GM12874 (cell line): Measurements from ENCODE around the gene RNF19B.

Source experiments
- TF ChIP-seq, protein P1 (sequence below): IDR thresholded peaks from 2 replicates; pipeline ENCODE4 v1.5.1; 2011; ENCODE audit warnings: low read depth, mild to moderate bottlenecking, control low read depth, low read length, moderate library complexity; ENCODE audit not compliant: insufficient read depth

RNF19B gene

DNA sequence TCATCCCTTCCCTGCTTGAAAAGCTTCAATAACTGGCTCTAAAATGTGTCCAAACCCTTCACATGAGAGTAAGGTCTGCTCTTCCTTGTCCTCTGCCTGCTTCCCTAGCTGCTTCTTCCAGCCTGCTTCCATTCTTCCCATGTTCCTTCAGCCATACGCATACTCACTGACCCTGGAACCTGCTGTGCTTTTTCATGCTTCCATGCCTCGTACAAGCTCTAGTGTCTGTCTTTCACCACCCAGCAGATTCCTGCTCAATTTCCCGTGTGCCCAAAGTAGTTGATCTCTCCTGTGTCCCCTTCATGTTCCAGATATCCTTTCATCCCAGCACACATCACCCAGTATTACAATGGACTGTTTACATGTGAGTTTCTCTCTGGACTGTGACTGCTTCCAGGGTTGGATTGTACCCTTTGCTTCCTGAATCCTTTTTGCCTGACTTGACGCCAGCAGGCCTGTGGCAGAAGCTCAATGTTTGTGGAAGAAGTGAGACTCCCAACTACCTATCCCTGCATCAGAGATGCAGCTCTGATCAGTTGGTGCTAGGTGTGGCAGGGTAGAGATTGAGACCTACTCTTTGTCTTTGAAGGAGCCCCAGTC lies 35.9 kb upstream of the RNF19B start:
- TF ChIP-seq, protein P1, sequence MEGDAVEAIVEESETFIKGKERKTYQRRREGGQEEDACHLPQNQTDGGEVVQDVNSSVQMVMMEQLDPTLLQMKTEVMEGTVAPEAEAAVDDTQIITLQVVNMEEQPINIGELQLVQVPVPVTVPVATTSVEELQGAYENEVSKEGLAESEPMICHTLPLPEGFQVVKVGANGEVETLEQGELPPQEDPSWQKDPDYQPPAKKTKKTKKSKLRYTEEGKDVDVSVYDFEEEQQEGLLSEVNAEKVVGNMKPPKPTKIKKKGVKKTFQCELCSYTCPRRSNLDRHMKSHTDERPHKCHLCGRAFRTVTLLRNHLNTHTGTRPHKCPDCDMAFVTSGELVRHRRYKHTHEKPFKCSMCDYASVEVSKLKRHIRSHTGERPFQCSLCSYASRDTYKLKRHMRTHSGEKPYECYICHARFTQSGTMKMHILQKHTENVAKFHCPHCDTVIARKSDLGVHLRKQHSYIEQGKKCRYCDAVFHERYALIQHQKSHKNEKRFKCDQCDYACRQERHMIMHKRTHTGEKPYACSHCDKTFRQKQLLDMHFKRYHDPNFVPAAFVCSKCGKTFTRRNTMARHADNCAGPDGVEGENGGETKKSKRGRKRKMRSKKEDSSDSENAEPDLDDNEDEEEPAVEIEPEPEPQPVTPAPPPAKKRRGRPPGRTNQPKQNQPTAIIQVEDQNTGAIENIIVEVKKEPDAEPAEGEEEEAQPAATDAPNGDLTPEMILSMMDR: no peak

GRCh38 chr1:32998997-32999396 lies 34.4 kb upstream of the RNF19B start:
- TF ChIP-seq, protein P1: no peak

- TF ChIP-seq, protein P1: no peak
Observed at GRCh38 chr1:32998064-32998463, 33.5 kb upstream of the RNF19B start.

DNA sequence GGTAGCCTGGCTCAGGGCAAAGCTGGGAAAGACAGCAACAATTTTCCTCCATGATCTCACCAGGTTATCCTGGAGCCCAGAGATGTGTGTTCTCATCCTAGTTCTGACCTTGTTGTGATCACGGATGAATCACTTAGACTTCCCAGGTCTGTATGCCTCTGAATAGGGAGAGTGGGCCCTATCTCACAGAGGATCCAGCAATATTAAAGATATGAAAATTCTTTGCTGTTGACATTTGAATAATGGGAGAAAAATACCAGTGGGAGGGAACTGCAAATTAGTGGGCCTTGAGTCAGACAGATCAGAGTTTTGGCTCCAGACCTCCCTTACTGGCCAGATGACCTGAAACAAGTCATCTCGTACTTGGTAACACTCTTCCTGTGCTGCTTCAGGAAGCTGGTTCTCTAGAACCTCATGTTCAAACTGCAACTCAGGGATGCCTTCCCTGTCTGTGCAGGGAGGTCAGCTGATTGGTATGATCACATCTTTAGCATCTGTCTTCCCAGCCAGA lies 32.8 kb upstream of the RNF19B start:
- TF ChIP-seq, protein P1: no peak

DNA sequence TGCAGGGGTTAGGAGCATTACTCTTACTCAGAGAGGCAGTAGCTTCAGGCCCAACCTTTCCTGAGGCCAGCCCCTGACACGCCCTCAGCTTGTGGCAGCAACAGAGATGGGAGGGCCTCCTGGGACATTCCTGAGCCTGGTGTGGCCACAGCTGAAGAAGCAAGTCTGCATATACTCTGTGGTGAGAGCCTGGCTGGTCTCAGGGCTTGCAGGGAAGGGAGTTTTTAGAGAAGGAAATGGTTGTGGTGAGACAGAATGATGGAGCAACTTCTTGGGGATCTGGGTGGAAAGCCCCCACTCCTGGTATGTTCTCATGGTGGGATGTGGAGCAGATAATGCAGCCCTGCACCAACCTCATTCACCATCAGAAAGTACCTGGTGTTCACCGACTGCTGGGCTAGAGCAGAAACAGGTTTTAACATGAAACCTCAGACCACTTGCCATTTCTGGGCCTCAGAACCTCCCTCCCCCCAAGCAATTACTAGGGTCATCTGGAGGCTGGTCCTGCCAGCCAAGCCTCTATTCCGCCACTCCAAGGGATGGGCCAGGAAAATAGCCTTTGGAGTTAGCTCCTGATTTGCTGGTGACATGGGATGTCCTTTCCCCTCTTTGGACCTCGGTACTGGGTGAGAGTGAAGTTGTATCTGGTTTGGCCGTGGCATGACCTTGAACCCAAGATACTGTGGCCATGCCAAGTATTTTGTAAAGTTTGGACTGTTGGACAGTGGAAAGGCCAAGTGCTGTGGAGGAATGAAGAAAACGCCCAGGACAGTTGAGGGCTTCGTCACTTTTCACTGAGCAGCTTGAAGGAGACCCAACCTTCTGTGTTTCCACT lies 28.1 kb upstream of the RNF19B start:
- TF ChIP-seq, protein P1: no peak

GRCh38 chr1:32991819-32992488 lies 27.3 kb upstream of the RNF19B start:
- TF ChIP-seq, protein P1: no peak

DNA sequence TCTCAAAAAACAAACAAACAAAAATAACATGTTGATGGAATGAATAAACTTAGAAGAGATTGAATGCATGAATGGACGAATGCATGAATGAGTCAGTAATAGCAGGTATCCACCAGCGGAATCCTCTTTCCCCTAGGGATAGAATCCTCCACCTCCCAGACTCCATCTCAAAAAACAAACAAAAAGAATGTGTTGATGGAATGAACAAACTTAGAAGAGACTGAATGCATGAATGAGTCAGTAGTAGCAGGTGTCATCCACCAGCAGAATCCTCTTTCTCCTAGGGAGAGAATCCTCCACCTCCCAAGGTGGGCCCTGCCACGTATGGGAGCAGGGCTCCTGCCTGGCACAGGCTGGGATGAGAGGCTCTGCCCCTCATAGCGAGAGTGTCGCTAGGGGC lies 26.8 kb upstream of the RNF19B start:
- TF ChIP-seq, protein P1: no peak
